Prostate gland (tissue), 2 donors: ENCODE measurements around the gene RASD2.

Experiments
- CTCF ChIP-seq, 4 experiments: fragments of 200-600 bp in 2 of 4; fragments of 450-650 bp in 2 of 4; sonication (generic) in 2 of 4; IDR thresholded peaks; 1 replicate in 3 of 4; 2 replicates in 1 of 4; pipeline ENCODE4 v1.5.1; 2016 to 2019; ENCODE audit warnings: antibody characterized with exemption in 4 of 4, mild to moderate bottlenecking in 2 of 4, moderate library complexity in 2 of 4
- POLR2A ChIP-seq: fragments of 450-650 bp; IDR thresholded peaks from one replicate; pipeline ENCODE4 v1.6.1; 2016; ENCODE audit warnings: antibody characterized with exemption, mild to moderate bottlenecking

GRCh38 chr22:35578836-35579575 is 38.4 kb downstream of the RASD2 start:
- TF ChIP-seq POLR2A: no peak
- TF ChIP-seq CTCF (IDR thresholded peaks at IDR 0.05): no peak
